AG09309 (cell line): ENCODE data around the gene SGCA.

Source experiments
- DNase-seq: peaks from one replicate; pipeline ENCODE4 v3.0.0-alpha.2; 2010; ENCODE audit warnings: low read depth
- H3K4me3 ChIP-seq: 2 replicates; pipeline ENCODE4 v1.5.1; 2011; ENCODE audit warnings: mild to moderate bottlenecking, low read depth, low read length, moderate library complexity; ENCODE audit not compliant: control insufficient read depth
- CTCF ChIP-seq: IDR thresholded peaks from 2 replicates; pipeline ENCODE4 v1.5.1; 2011; ENCODE audit warnings: mild to moderate bottlenecking, low read depth, low read length, inconsistent platforms; ENCODE audit not compliant: insufficient read depth, control insufficient read depth; ENCODE audit errors: missing control alignments

SGCA gene

GRCh38 chr17:50123649-50124349 lies 42.0 kb upstream of the SGCA start:
- DNase-seq = no peak
- no peak overlapping the region for H3K4me3 ChIP-seq
- no peak for TF ChIP-seq CTCF

GRCh38 chr17:50125420-50125997 lies 40.3 kb upstream of the SGCA start:
- TF ChIP-seq CTCF = no peak
- no peak for DNase-seq
- no peak overlapping the region for H3K4me3 ChIP-seq

GRCh38 chr17:50127697-50128361 lies 38.0 kb upstream of the SGCA start:
- TF ChIP-seq CTCF = no peak
- DNase-seq = no peak
- H3K4me3 ChIP-seq = no peak overlapping the region

GRCh38 chr17:50128441-50129352 lies 37.1 kb upstream of the SGCA start:
- no peak for DNase-seq
- H3K4me3 ChIP-seq = peak overlapping the region; percentile 57

GRCh38 chr17:50129353-50129727 lies 36.5 kb upstream of the SGCA start:
- DNase-seq = no peak
- H3K4me3 ChIP-seq = peak overlapping the region; percentile 57
- no peak for TF ChIP-seq CTCF

More at GRCh38 chr17:50128441-50129352, 37.1 kb upstream of the SGCA start:
- no peak for TF ChIP-seq CTCF
